GM11168 (cell line): Measurements from ENCODE around the gene KLF9.

Experiments
- in situ Hi-C: fragments of 300-500 bp; cut with MboI; formaldehyde crosslinking; loops from one replicate; pipeline ENCODE4 v1.12.0; 2022; ENCODE audit warnings: low sequenced_read_pairs; ENCODE audit not compliant: unreplicated experiment

The KLF9 gene

DNA sequence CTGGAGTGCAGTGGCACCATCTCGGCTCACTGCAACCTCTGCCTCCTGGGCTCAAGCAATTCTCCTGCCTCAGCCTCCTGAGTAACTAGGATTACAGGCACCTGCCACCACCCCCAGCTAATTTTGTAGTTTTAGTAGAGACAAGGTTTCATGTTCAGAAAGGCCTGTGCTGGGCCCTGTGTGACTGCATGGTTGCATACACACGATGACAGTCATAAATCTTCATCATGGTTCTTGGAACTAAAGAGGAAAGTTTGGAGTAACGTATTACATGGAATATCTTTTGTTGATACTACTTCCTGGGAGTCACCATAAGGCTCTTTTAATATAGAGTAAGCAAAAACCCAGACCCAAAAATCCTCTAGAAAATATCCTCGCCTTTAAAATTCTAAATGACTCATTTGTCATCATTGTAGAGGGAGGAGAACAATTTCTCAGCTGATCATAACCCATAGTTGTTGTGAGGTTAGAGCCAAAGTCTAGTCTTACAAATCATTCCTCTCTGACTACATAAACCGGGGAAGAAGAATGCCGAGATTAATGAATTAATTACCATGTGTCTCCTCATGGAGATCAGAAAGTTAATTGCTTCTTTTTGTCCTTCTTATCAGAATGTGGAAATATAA, 47.0 kb downstream of the KLF9 start:
- in situ Hi-C loops: no loop called here

DNA sequence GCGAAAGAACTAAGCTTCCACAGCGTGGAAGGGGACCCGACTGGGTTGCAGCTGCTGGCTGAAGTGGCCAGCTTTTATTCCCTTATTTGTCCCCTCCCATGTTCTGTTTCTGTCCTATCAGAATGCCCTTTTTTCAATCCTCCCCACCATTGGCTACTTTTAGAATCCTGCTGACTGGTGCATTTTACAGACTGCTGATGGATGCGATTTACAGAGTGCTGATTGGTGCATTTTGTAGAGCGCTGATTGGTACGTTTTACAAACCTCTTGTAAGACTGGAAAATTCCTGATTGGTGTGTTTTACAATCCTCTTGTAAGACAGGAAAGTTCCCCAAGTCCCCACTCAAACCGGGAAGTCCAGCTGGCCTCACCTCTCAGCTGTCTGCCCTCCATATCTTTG, 50.7 kb downstream of the KLF9 start:
- in situ Hi-C loops: no loop called here

- in situ Hi-C loops: no loop called here
Measured at GRCh38 chr9:70362952-70363351, 51.5 kb downstream of the KLF9 start.

GRCh38 chr9:70355801-70356200, 58.7 kb downstream of the KLF9 start:
- in situ Hi-C loops: no loop called here

DNA sequence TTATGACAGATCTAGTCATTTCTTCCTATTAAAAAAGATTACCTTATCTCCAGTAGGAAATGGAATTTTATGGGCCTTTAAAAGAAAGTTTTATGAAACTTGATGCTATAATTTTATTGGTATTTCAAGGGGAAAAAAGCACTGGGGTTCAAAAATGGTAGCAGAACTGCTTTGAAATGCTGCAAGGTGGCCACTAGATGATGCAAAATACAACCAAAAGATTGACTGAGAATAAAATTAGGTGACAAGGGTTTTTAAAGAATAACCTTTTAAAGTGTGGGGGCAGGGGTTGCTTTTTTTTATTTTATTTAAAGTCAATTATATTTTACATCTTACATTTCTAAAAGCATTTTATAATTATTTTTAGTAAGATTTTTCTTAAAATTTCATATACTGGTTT, 61.7 kb downstream of the KLF9 start:
- in situ Hi-C loops: no loop called here

GRCh38 chr9:70352356-70352755, 62.1 kb downstream of the KLF9 start:
- in situ Hi-C loops: no loop called here

DNA sequence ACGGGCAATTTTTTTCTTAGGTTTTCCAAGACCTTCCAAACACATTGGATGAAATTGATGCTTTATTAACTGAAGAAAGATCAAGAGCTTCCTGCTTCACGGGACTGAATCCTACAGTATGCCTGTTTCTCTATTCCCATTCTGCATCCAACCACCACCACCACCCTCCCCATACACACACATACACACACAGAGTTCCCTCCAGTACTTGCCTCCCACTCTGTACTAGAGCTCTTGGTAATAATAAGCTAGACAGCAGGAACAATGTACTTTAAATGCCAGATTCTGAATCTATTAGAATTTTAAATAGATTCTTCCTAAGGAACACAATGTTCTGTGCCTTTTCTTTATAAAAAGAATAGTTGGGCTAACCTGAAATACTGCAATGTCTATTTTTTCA, 67.4 kb downstream of the KLF9 start:
- in situ Hi-C loops: no loop called here

DNA sequence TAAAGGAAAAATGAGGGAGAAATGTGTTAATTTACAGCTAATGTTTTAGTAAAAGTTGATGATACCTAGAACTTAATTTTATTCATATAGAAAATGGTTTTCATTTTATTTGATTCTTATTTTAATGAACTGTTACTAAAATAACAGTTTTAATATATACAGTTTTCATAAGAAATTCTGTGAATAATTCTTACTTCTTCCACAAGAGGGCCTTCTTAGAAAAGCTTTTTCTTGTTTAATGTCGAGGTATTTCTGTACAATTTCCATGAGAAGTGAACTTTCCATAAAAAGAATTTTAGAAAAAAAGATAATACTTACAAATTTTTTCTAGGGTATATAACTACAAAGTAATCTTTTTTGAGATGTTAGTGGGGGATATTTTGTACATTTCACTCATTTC, 73.9 kb downstream of the KLF9 start:
- in situ Hi-C loops: no loop called here
